IPS DF 4.7 (cell line): Measurements from ENCODE around the gene TMEM256.
A peak's percentile ranks its signal among the peaks of the same experiment; 100 is the strongest.

Source experiments
- DNase-seq: peaks from one replicate; pipeline ENCODE4 v3.0.0-alpha.2; 2013; ENCODE audit warnings: low spot score; ENCODE audit errors: extremely low read depth

Gene TMEM256

DNA sequence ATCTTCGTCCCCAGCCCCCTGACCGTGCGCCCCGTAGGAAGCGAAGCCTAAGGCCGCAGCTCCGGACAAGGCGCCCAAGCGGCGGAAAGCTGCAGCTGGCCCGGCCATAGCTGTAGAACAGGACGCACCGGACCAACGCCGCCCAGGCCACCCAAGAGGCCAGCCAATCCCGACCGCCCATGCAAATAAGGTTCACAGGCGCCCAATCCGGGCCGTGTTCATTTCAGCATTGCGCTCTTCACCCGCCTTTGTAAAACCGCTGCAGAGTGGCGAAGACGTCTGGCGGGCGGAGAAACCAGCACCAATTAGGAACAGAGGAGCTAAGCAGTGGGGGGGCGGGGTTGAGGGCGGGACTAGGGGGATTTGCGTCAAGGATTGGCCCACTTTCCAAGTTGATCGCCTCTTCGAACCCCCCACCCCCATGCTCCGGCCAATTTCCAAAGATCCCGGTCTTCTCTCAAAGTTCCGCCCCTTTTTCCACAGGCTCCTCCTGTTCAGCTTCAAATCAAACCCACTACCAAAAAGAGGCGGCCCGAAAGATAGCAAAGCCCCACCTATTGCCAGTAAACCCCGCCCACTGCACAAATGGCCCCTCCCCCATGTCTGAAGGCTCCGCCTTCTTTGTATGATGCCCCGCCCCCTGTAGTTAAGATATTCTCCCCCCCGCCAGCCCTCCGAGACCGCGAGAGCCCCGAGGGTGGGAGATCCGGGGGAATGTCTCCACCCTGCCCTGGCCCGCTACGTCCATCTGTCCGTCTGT is at the start of gene TMEM256:
Gene TMEM256 (minus strand): TSS at position 121 of the 760 bp plus-strand sequence. CDS start 13 bp downstream, at position 108.
- peak; percentile 97 for DNase-seq

DNA sequence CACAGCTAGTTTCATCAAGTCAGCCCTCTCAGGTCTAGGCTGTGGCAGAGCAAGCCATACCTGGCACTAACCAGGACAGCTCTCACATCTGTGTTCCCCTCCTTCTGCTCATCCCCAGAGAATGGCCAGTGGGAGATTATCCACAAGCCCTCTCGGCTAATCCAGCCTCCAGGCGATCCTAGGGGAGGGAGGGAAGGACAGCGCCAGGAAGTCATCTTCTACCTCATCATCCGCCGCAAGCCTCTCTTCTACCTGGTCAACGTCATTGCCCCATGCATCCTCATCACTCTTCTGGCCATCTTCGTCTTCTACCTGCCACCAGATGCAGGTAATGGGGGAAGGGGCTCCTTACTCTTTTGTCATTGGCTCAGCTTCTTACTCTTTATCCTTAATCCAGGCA is 44.6 kb upstream of the TMEM256 start:
- no peak for DNase-seq

GRCh38 chr17:7445619-7445968 is 41.7 kb upstream of the TMEM256 start:
- peak; percentile 64 for DNase-seq

DNA sequence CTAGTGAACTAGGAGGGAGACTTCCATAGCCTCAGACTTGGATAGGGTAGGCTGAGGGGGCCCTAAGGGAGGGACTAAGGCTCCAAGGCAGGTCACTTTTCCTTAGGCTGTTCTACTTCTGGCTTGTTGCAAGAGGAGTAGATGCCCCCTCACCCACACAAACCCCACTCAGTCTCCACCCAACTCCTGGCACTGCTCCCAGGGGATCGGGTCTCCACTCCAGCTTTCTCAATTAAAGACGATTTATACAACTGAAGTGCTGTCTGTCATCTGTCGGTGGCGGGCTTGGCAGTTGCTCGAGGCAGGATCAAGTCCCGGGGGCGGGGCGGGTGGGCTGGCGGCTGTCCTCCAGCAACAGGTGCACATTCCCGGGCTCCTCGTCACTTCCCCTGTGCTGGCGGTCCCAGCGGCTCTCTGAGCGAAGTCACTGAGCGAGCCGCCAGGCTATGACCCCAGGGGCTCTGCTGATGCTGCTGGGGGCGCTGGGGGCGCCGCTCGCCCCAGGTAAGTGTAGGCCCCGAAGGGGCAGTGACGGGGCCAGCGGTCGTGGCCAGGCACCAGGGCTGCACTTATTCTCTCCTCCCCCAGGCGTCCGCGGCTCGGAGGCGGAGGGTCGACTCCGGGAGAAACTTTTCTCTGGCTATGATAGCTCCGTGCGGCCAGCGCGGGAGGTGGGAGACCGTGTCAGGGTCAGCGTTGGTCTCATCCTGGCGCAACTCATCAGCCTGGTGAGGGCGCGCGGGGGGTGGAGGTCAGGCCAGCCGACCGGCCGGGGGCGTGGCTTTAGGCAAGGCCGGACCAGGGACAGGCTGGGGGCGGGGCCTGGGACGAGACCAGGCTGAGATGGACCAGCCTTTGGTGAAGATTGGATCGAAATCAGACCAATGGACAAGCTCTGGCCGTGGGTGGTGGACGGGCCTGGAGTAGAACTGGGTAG is 41.1 kb upstream of the TMEM256 start, which contains the start of gene CHRNB1:
Gene CHRNB1 (plus strand): TSS at position 380 of the 937 bp plus-strand sequence. CDS start 67 bp downstream, at position 447.
- no peak for DNase-seq

- DNase-seq: no peak
Observed at GRCh38 chr17:7443499-7444485, 39.9 kb upstream of the TMEM256 start.

DNA sequence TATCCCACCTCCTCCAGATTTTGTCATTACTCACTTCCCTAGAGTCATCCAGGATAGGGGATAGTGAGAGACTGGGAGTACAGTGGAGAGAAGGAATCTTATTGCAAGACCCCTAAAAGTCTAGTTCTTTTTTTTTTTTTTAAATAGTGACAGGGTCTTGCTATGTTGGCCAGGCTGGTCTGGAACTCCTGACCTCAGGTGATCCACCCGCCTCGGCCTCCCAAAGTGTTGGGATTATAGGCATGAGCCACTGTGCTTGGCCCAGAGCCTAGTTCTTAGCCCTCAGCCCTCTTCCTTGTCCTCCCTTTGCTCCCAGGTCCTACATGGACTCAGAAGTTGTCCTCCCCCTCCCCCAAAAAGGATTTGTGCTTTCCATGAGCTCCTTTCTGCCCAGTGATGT is 38.2 kb upstream of the TMEM256 start:
- DNase-seq: no peak

GRCh38 chr17:7441266-7441665 is 37.4 kb upstream of the TMEM256 start:
- no peak for DNase-seq

- no peak for DNase-seq
Observed at GRCh38 chr17:7440834-7441195, 36.9 kb upstream of the TMEM256 start.

- DNase-seq: no peak
Observed at GRCh38 chr17:7440113-7440833, 36.4 kb upstream of the TMEM256 start.

GRCh38 chr17:7439462-7440112 is 35.7 kb upstream of the TMEM256 start, which contains the start of gene FGF11:
TSS of gene FGF11 (plus strand) at chr17:7439512. CDS start at chr17:7439621, 109 bp downstream.
- DNase-seq: no peak

GRCh38 chr17:7438656-7439460 is 35.0 kb upstream of the TMEM256 start:
- DNase-seq: no peak

- no peak for DNase-seq
Observed at GRCh38 chr17:7437950-7438614, 34.2 kb upstream of the TMEM256 start.

GRCh38 chr17:7437369-7437863 is 33.5 kb upstream of the TMEM256 start:
- no peak for DNase-seq

GRCh38 chr17:7436556-7437368 is 32.9 kb upstream of the TMEM256 start:
- DNase-seq: peak; percentile 51

- DNase-seq: no peak
Observed at GRCh38 chr17:7435676-7436555, 32.0 kb upstream of the TMEM256 start.

GRCh38 chr17:7432296-7432695 is 28.4 kb upstream of the TMEM256 start:
- no peak for DNase-seq
